Measurements from ENCODE around the gene VIPR2.

DNA sequence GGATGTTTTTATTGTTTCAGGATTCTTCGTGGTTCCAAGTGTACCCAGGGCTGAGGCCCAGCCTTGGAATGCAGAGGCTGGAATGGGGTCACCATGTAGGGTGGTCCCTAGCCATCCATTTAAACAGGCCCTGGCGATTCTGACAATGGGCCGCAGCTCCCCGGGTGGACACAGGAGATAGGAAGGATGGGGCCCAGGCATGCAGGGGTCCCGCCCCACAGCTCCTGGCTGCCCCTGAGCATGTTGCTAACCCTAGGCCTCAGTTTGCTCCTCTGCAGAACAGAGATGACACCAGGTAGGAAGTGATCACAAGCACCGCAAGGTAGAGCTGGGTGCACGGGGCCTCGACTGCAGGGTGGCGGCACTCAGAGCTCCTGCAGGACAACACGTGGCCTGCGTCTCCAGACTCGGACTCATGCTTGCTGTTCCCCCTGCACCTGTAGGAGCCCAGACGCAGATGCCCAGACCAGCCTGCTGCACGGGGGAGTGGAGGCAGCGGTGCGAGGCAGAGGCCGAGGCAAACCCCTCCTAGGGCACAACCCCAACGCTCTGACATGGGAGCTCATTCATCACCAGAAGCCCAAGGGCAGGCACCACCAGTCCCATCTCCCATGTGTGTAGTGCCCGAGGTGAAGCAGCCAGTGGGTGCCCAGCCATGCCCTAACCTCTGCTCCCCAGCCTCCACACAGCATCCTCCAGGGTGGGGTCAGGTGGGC, 25.5 kb downstream of the VIPR2 start:
- TF ChIP-seq, protein P1, sequence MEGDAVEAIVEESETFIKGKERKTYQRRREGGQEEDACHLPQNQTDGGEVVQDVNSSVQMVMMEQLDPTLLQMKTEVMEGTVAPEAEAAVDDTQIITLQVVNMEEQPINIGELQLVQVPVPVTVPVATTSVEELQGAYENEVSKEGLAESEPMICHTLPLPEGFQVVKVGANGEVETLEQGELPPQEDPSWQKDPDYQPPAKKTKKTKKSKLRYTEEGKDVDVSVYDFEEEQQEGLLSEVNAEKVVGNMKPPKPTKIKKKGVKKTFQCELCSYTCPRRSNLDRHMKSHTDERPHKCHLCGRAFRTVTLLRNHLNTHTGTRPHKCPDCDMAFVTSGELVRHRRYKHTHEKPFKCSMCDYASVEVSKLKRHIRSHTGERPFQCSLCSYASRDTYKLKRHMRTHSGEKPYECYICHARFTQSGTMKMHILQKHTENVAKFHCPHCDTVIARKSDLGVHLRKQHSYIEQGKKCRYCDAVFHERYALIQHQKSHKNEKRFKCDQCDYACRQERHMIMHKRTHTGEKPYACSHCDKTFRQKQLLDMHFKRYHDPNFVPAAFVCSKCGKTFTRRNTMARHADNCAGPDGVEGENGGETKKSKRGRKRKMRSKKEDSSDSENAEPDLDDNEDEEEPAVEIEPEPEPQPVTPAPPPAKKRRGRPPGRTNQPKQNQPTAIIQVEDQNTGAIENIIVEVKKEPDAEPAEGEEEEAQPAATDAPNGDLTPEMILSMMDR (IDR thresholded peaks at IDR 0.05): no peak
- TF ChIP-seq EP300 (IDR thresholded peaks at IDR 0.05) (no peak), POLR2A (IDR thresholded peaks at IDR 0.05) (no peak)
